Body of pancreas (tissue), 4 donors: ENCODE results near the gene FUS. TPM values are rescaled to one million over a fixed set of nuclear protein-coding genes. Genes with fewer than 3 reads are reported as not detected.

Experiments
- ATAC-seq: fragments of 150-250 bp; one replicate; pipeline ENCODE4 v1.9.1; 2016
- DNase-seq, 4 donors: peaks; one replicate each; pipeline ENCODE4 v3.0.0-alpha.2; 2019
- H3K27ac ChIP-seq, 4 donors: fragments of 200-600 bp; sonication (generic); 1 replicate in 3 of 4; 2 replicates in 1 of 4; pipeline versions ENCODE4 v1.5.1 to v1.6.1; 2016 to 2019; ENCODE audit warnings: mild to moderate bottlenecking in 1 of 4, mixed read lengths in 1 of 4, moderate library complexity in 1 of 4
- H3K27me3 ChIP-seq, 2 donors: fragments of 200-600 bp; sonication (generic); one replicate each; pipeline ENCODE4 v1.6.0; 2016; ENCODE audit warnings: mild to moderate bottlenecking in 1 of 2
- H3K36me3 ChIP-seq, 2 donors: fragments of 200-600 bp; sonication (generic); replicated peaks in 1 of 2; 2 replicates each; pipeline ENCODE4 v1.5.1; 2016; ENCODE audit warnings: low read depth in 2 of 2; ENCODE audit not compliant: insufficient read depth in 1 of 2
- H3K4me1 ChIP-seq: fragments of 200-600 bp; sonication (generic); one replicate; pipeline ENCODE4 v1.6.0; 2016
- H3K4me3 ChIP-seq, 2 donors: fragments of 200-600 bp; sonication (generic); 1 replicate in 1 of 2; 2 replicates in 1 of 2; pipeline ENCODE4 v1.5.1; 2016 to 2019
- H3K9me3 ChIP-seq, 3 donors: fragments of 200-600 bp; sonication (generic); 1 replicate in 2 of 3; 2 replicates in 1 of 3; pipeline ENCODE4 v1.5.1; 2016
- CTCF ChIP-seq, 7 experiments: fragments of 450-650 bp in 4 of 7; fragments of 200-600 bp in 3 of 7; sonication (generic) in 3 of 7; IDR thresholded peaks; one replicate each; pipeline ENCODE4 v1.5.1; 2016 to 2019; ENCODE audit warnings: antibody characterized with exemption in 7 of 7
- POLR2A ChIP-seq, 3 donors: fragments of 450-650 bp; IDR thresholded peaks; one replicate each; pipeline ENCODE4 v1.6.1; 2016; ENCODE audit warnings: antibody characterized with exemption in 3 of 3, mild to moderate bottlenecking in 2 of 3
- WGBS, 2 donors: methylation state at CpG; one replicate each; pipeline ENCODE4 v1.1.5; 2017; 5-methylcytosine and 5-hydroxymethylcytosine counted together
- intact Hi-C: fragments of 100-400 bp; cut with DNase I; formaldehyde crosslinking; loops from one replicate; pipeline ENCODE4 v1.15.1; 2023
- total RNA-seq, 2 donors: library from RNA; depleted of rRNA; stranded (reverse); fragments of >200 nt; gene quantifications; one replicate each; pipeline ENCODE4 v1.1.0, GENCODE V29; 2016

FUS gene
- total RNA-seq, 2 donors from 2014 or later, result 43.6 to 68.9 TPM

DNA sequence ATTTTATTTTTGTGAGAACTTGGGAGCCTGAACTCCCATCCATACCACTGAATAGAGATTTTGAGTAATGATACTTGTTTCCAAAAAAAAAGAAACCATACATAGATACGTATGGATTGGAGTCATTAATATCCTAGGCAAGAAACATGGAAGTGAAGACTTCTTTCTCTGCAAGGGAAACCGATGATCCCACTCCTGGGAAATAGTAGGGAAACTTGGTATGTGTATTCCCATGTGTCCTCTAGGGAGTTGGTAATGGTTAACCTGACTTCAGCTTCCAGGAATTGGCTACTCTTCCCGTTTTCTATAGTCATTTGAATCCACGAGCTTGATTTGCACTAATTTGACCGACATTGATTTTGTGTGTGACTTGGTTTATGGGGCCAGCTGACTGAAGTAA is 5.4 kb downstream of the FUS start:
- no peak for TF ChIP-seq POLR2A (IDR thresholded peaks at IDR 0.05)
- TF ChIP-seq CTCF (IDR thresholded peaks at IDR 0.05), result no peak
- no peak for DNase-seq
- H3K27me3 ChIP-seq, result no peaks in the 10 kb centered on the region
- no peak overlapping the region for H3K27ac ChIP-seq
- peaks cover 25% of the 10 kb centered on the region for H3K4me1 ChIP-seq
- H3K4me3 ChIP-seq, result no peak overlapping the region
- intact Hi-C loops, result no loop called here
- no peaks in the 10 kb centered on the region for H3K9me3 ChIP-seq
- peaks cover 23 to 52% of the 10 kb centered on the region in 2 donors for H3K36me3 ChIP-seq
- WGBS, 2 donors, result 51 to 60% methylated on average over 5 of the region's 5 CpGs
- no peak for ATAC-seq

- no peaks in the 10 kb centered on the region for H3K9me3 ChIP-seq
- no peaks in the 10 kb centered on the region for H3K27me3 ChIP-seq
- H3K36me3 ChIP-seq, result peaks cover 27 to 60% of the 10 kb centered on the region in 2 donors
- no peak for ATAC-seq
- DNase-seq, result no peak
- H3K4me3 ChIP-seq, result no peak overlapping the region
- intact Hi-C loops, result no loop called here
- H3K27ac ChIP-seq, result no peak overlapping the region
- TF ChIP-seq POLR2A (IDR thresholded peaks at IDR 0.05), result no peak
- no peak for TF ChIP-seq CTCF (IDR thresholded peaks at IDR 0.05)
- H3K4me1 ChIP-seq, result peaks cover 25% of the 10 kb centered on the region
- WGBS, 2 donors, result 51 to 68% methylated on average over 7 of the region's 7 CpGs
Observed at GRCh38 chr16:31186176-31186575, 6.2 kb downstream of the FUS start.

GRCh38 chr16:31186930-31187807 is 7.2 kb downstream of the FUS start:
- WGBS, 2 donors, result 83 to 85% methylated on average over 10 of the region's 10 CpGs
- peaks cover 27 to 66% of the 10 kb centered on the region in 2 donors for H3K36me3 ChIP-seq
- TF ChIP-seq CTCF (IDR thresholded peaks at IDR 0.05) (no peak), POLR2A (IDR thresholded peaks at IDR 0.05) (no peak)
- intact Hi-C loops, result no loop called here
- H3K9me3 ChIP-seq, result no peaks in the 10 kb centered on the region
- peaks cover 17% of the 10 kb centered on the region for H3K4me1 ChIP-seq
- no peak for DNase-seq
- H3K4me3 ChIP-seq, result no peak overlapping the region
- no peak overlapping the region for H3K27ac ChIP-seq
- H3K27me3 ChIP-seq, result no peaks in the 10 kb centered on the region
- no peak for ATAC-seq

- no peak overlapping the region for H3K27ac ChIP-seq
- TF ChIP-seq POLR2A (IDR thresholded peaks at IDR 0.05) (no peak), CTCF (IDR thresholded peaks at IDR 0.05) (no peak)
- H3K36me3 ChIP-seq, result peaks cover 27 to 73% of the 10 kb centered on the region in 2 donors
- no peak for ATAC-seq
- 77 to 92% methylated on average over 7 to 8 of the region's 8 CpGs for WGBS, 2 donors
- H3K4me3 ChIP-seq, result no peak overlapping the region
- DNase-seq, result no peak
- intact Hi-C loops, result no loop called here
- peaks cover 11% of the 10 kb centered on the region for H3K4me1 ChIP-seq
- no peaks in the 10 kb centered on the region for H3K27me3 ChIP-seq
- H3K9me3 ChIP-seq, result no peaks in the 10 kb centered on the region
Observed at GRCh38 chr16:31187808-31188189, 7.9 kb downstream of the FUS start.
